Effector memory CD8-positive, alpha-beta T cell (primary cell): Measurements from ENCODE around the gene FBXO30.

Experiments
- ATAC-seq: fragments of 150-1000 bp; cut with Tn5 transposase; replicated peaks from 2 replicates; pipeline ENCODE4 v1.10.0; 2021; ENCODE audit warnings: mild to moderate bottlenecking, moderate library complexity
- DNase-seq, 3 experiments: peaks; one replicate each; pipeline ENCODE4 v3.0.0; 2021
- H3K27ac Mint-ChIP-seq, 2 donors: one replicate each; pipeline ENCODE4 v1.8.0; 2022; ENCODE audit warnings: mild to moderate bottlenecking in 2 of 2, mixed read lengths in 2 of 2, moderate library complexity in 2 of 2
- H3K27me3 Mint-ChIP-seq, 2 donors: one replicate each; pipeline ENCODE4 v1.8.0; 2022; ENCODE audit warnings: mixed read lengths in 2 of 2
- H3K36me3 Mint-ChIP-seq: one replicate; pipeline ENCODE4 v1.8.0; 2022; ENCODE audit warnings: mild to moderate bottlenecking, moderate library complexity, mixed read lengths; ENCODE audit not compliant: insufficient read depth
- H3K4me1 Mint-ChIP-seq, 2 donors: one replicate each; pipeline ENCODE4 v1.8.0; 2022; ENCODE audit warnings: low read depth in 2 of 2, mixed read lengths in 2 of 2
- H3K4me3 Mint-ChIP-seq, 2 donors: one replicate each; pipeline ENCODE4 v1.8.0; 2022; ENCODE audit warnings: mild to moderate bottlenecking in 2 of 2, mixed read lengths in 2 of 2, moderate library complexity in 2 of 2
- H3K9me3 Mint-ChIP-seq, 2 donors: one replicate each; pipeline ENCODE4 v1.8.0; 2022; ENCODE audit warnings: mixed read lengths in 2 of 2

FBXO30 gene

GRCh38 chr6:145758113-145758512 lies 56.5 kb downstream of the FBXO30 start:
- no peak overlapping the region for H3K27ac Mint-ChIP-seq
- no peak overlapping the region for H3K4me3 Mint-ChIP-seq
- no peaks in the 10 kb centered on the region for H3K9me3 Mint-ChIP-seq
- ATAC-seq = no peak
- peaks cover 3% of the 10 kb centered on the region for H3K36me3 Mint-ChIP-seq
- H3K27me3 Mint-ChIP-seq = peaks cover 0 to 15% of the 10 kb centered on the region in 2 donors
- H3K4me1 Mint-ChIP-seq = no peaks in the 10 kb centered on the region
- no peak for DNase-seq

GRCh38 chr6:145756170-145756662 lies 58.4 kb downstream of the FBXO30 start:
- Mint-ChIP-seq H3K36me3 (no peaks in the 10 kb centered on the region), H3K27me3 (peaks cover 0 to 15% of the 10 kb centered on the region in 2 donors), H3K27ac (no peak overlapping the region), H3K4me3 (no peak overlapping the region), H3K4me1 (no peaks in the 10 kb centered on the region), H3K9me3 (no peaks in the 10 kb centered on the region)
- ATAC-seq = no peak
- no peak for DNase-seq

GRCh38 chr6:145755682-145756081 lies 58.9 kb downstream of the FBXO30 start:
- no peak for ATAC-seq
- H3K9me3 Mint-ChIP-seq = no peaks in the 10 kb centered on the region
- H3K36me3 Mint-ChIP-seq = no peaks in the 10 kb centered on the region
- no peak overlapping the region for H3K4me3 Mint-ChIP-seq
- H3K4me1 Mint-ChIP-seq = no peaks in the 10 kb centered on the region
- no peak for DNase-seq
- peaks cover 0 to 15% of the 10 kb centered on the region in 2 donors for H3K27me3 Mint-ChIP-seq
- H3K27ac Mint-ChIP-seq = no peak overlapping the region

GRCh38 chr6:145752638-145753037 lies 62.0 kb downstream of the FBXO30 start:
- Mint-ChIP-seq H3K4me3 (no peak overlapping the region), H3K4me1 (no peaks in the 10 kb centered on the region), H3K9me3 (no peaks in the 10 kb centered on the region), H3K27me3 (peaks cover 0 to 15% of the 10 kb centered on the region in 2 donors), H3K27ac (no peak overlapping the region), H3K36me3 (no peaks in the 10 kb centered on the region)
- ATAC-seq (no peak), DNase-seq (no peak)

- Mint-ChIP-seq H3K9me3 (no peaks in the 10 kb centered on the region), H3K27me3 (peaks cover 8 to 9% of the 10 kb centered on the region in 2 donors), H3K4me3 (no peak overlapping the region), H3K27ac (no peak overlapping the region), H3K4me1 (no peaks in the 10 kb centered on the region), H3K36me3 (no peaks in the 10 kb centered on the region)
- DNase-seq = no peak
- ATAC-seq = no peak
Observed at GRCh38 chr6:145749632-145750031, 65.0 kb downstream of the FBXO30 start.

GRCh38 chr6:145745861-145746260 lies 68.7 kb downstream of the FBXO30 start:
- H3K9me3 Mint-ChIP-seq = no peaks in the 10 kb centered on the region
- DNase-seq (no peak), ATAC-seq (no peak)
- H3K4me3 Mint-ChIP-seq = no peak overlapping the region
- H3K27ac Mint-ChIP-seq = no peak overlapping the region
- peaks cover 8% of the 10 kb centered on the region in 2 donors for H3K27me3 Mint-ChIP-seq
- H3K36me3 Mint-ChIP-seq = no peaks in the 10 kb centered on the region
- no peaks in the 10 kb centered on the region for H3K4me1 Mint-ChIP-seq

- Mint-ChIP-seq H3K36me3 (no peaks in the 10 kb centered on the region), H3K4me3 (no peak overlapping the region), H3K27me3 (peaks cover 8 to 9% of the 10 kb centered on the region in 2 donors), H3K27ac (no peak overlapping the region), H3K9me3 (no peaks in the 10 kb centered on the region), H3K4me1 (no peaks in the 10 kb centered on the region)
- ATAC-seq (no peak), DNase-seq (no peak)
Observed at GRCh38 chr6:145744619-145745018, 70.0 kb downstream of the FBXO30 start.
